Keratinocyte (primary cell): ENCODE results near the gene BPTF. TPM values are rescaled to one million over a fixed set of nuclear protein-coding genes. Genes with fewer than 3 reads are reported as not detected.
"Not testable (repeated sequence)": the region's sequence is repeated elsewhere in the genome, so short reads cannot be mapped to it uniquely, and the experiment has no call there.

Source experiments
- DNase-seq: peaks from one replicate; pipeline ENCODE4 v3.0.0-alpha.2; 2011; ENCODE audit warnings: low read depth, missing footprints, low spot score
- FAIRE-seq: peaks from 2 replicates; lab custom pipeline; 2011; peaks lifted over from hg19 to GRCh38; lab: Jason Lieb, UNC
- H2AFZ ChIP-seq: 2 replicates; pipeline ENCODE4 v1.6.0; 2012; ENCODE audit warnings: low read length, control low read depth, inconsistent platforms; ENCODE audit not compliant: control insufficient read depth
- H3K27ac ChIP-seq: 2 replicates; pipeline ENCODE4 v1.5.1; 2011; ENCODE audit warnings: low read length; ENCODE audit not compliant: control insufficient read depth, insufficient read depth
- H3K27me3 ChIP-seq: 3 replicates; pipeline ENCODE4 v1.6.0; 2011; ENCODE audit warnings: low read length; ENCODE audit not compliant: control insufficient read depth, insufficient read depth; ENCODE audit errors: extremely low read depth
- H3K36me3 ChIP-seq, 2 experiments: 2 replicates in 1 of 2; 3 replicates in 1 of 2; pipeline ENCODE4 v1.5.1; 2011; ENCODE audit warnings: low read length in 2 of 2, mild to moderate bottlenecking in 1 of 2; ENCODE audit not compliant: control insufficient read depth in 2 of 2, insufficient read depth in 2 of 2; ENCODE audit errors: extremely low read depth in 1 of 2
- H3K4me1 ChIP-seq: 3 replicates; pipeline ENCODE4 v1.5.1; 2011; ENCODE audit warnings: low read length; ENCODE audit not compliant: control insufficient read depth, insufficient read depth; ENCODE audit errors: extremely low read depth
- H3K4me2 ChIP-seq: 3 replicates; pipeline ENCODE4 v1.6.0; 2011; ENCODE audit warnings: low read depth, low read length; ENCODE audit not compliant: control insufficient read depth, insufficient read depth; ENCODE audit errors: extremely low read depth
- H3K4me3 ChIP-seq, 3 experiments: fragments of 200-600 bp in 1 of 3; sonication (generic) in 1 of 3; 2 replicates in 2 of 3; 3 replicates in 1 of 3; pipeline ENCODE4 v1.5.1; 2011 to 2016; ENCODE audit warnings: low read length in 3 of 3, mild to moderate bottlenecking in 3 of 3, control low read depth in 2 of 3, inconsistent platforms in 1 of 3, low read depth in 1 of 3, mixed read lengths in 1 of 3, mixed run types in 1 of 3, moderate library complexity in 1 of 3; ENCODE audit not compliant: control insufficient read depth in 2 of 3, insufficient read depth in 2 of 3; ENCODE audit errors: extremely low read depth in 1 of 3
- H3K79me2 ChIP-seq: 2 replicates; pipeline ENCODE4 v1.6.0; 2012; ENCODE audit warnings: low read length; ENCODE audit not compliant: control insufficient read depth, insufficient read depth
- H3K9ac ChIP-seq: 3 replicates; pipeline ENCODE4 v1.6.0; 2011; ENCODE audit warnings: low read length; ENCODE audit not compliant: control insufficient read depth, insufficient read depth; ENCODE audit errors: extremely low read depth
- H3K9me1 ChIP-seq: 3 replicates; pipeline ENCODE4 v1.6.0; 2011; ENCODE audit warnings: low read length; ENCODE audit not compliant: control insufficient read depth, insufficient read depth; ENCODE audit errors: extremely low read depth
- H3K9me3 ChIP-seq: 2 replicates; pipeline ENCODE4 v1.5.1; 2012; ENCODE audit warnings: low read depth, low read length; ENCODE audit not compliant: control insufficient read depth
- H4K20me1 ChIP-seq: 3 replicates; pipeline ENCODE4 v1.6.0; 2011; ENCODE audit warnings: low read length; ENCODE audit not compliant: control insufficient read depth, insufficient read depth; ENCODE audit errors: extremely low read depth
- EZH2 ChIP-seq: IDR thresholded peaks from one replicate; pipeline ENCODE4 v1.6.1; 2012; ENCODE audit warnings: inconsistent platforms, mild to moderate bottlenecking, low read length, moderate library complexity
- dilution Hi-C: fragments of 300-500 bp; cut with MboI; formaldehyde crosslinking; loops from one replicate; pipeline ENCODE4 v1.7.0; 2020; ENCODE audit warnings: low sequenced_read_pairs; ENCODE audit not compliant: extremely low pct_ligation_motif_present
- polyA plus RNA-seq, 5 experiments: library from polyadenylated mRNA; depleted of rRNA in 3 of 5; stranded (reverse) in 3 of 5; stranded (forward) in 1 of 5; unstranded in 1 of 5; fragments of >200 nt; gene quantifications; 1 replicate in 1 of 5; 2 replicates in 3 of 5; 3 replicates in 1 of 5; pipeline versions ENCODE4 v1.2.1 to v1.2.3, GENCODE V29; 2011 to 2012; ENCODE audit warnings: missing spikeins in 2 of 5, low read depth in 1 of 5, low replicate concordance in 1 of 5
- TF ChIP-seq, protein P1 (sequence below), 3 experiments: IDR thresholded peaks in 1 of 3; conservative IDR thresholded peaks in 1 of 3; optimal IDR thresholded peaks in 1 of 3; 2 replicates in 2 of 3; 3 replicates in 1 of 3; pipeline versions ENCODE3 to v1.5.1; 2011; ENCODE audit warnings: low read length in 3 of 3, mild to moderate bottlenecking in 3 of 3, moderate library complexity in 2 of 3, control low read depth in 1 of 3, inconsistent platforms in 1 of 3; ENCODE audit not compliant: insufficient read depth in 2 of 3; ENCODE audit errors: extremely low read depth in 1 of 3

Gene BPTF
- polyA plus RNA-seq, 1 donor (not counting 4 experiments of a cell fraction or from before 2014, with no cell fraction given): 28.3 TPM

DNA sequence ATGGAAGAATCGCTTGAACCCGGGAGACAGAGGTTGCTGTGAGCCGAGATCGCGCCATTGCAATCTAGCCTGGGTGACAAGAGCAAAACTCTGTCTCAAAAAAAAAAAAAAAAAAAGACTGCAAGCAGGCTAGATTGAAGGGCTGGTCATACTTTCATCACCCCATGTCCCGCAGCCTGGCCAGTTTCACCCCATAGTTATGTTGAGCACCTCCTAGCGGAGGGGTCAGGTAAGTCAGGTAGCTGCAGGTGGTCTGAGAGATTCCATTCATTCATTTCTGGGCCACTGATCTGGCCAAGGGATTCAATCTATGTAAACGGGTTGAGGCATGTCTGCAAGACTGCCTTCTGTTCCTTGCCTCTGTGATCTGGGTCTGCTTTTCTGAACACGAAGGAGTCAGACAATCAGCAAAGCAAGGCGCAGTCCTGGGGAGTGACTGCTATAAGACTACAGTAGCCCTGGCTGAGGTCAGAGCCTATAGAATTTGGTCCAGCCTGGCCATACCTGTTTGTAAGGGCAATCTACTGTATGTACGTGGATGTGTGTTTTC is 23.6 kb upstream of the BPTF start:
- H3K27me3 ChIP-seq: no peaks in the 10 kb centered on the region
- no peaks in the 10 kb centered on the region for H3K9me3 ChIP-seq
- no peak overlapping the region for H3K4me3 ChIP-seq
- no peak for TF ChIP-seq EZH2
- TF ChIP-seq, protein P1, sequence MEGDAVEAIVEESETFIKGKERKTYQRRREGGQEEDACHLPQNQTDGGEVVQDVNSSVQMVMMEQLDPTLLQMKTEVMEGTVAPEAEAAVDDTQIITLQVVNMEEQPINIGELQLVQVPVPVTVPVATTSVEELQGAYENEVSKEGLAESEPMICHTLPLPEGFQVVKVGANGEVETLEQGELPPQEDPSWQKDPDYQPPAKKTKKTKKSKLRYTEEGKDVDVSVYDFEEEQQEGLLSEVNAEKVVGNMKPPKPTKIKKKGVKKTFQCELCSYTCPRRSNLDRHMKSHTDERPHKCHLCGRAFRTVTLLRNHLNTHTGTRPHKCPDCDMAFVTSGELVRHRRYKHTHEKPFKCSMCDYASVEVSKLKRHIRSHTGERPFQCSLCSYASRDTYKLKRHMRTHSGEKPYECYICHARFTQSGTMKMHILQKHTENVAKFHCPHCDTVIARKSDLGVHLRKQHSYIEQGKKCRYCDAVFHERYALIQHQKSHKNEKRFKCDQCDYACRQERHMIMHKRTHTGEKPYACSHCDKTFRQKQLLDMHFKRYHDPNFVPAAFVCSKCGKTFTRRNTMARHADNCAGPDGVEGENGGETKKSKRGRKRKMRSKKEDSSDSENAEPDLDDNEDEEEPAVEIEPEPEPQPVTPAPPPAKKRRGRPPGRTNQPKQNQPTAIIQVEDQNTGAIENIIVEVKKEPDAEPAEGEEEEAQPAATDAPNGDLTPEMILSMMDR (optimal IDR thresholded peaks at IDR 0.05 in 1 of 3, IDR thresholded peaks at IDR 0.05 in 1 of 3, conservative IDR thresholded peaks at IDR 0.05 in 1 of 3; ENCODE audit: extremely low read depth in 1 of 3, insufficient read depth in 2 of 3, low read length in 3 of 3): peak in 1 of 3 experiments; percentile 45
- H3K9me1 ChIP-seq: no peaks in the 10 kb centered on the region
- peak overlapping the region; percentile 74 for H2AFZ ChIP-seq
- H3K79me2 ChIP-seq: no peaks in the 10 kb centered on the region
- H3K9ac ChIP-seq: no peak overlapping the region
- no peaks in the 10 kb centered on the region for H3K4me1 ChIP-seq
- FAIRE-seq: no peak
- dilution Hi-C loops: no loop called here
- H3K27ac ChIP-seq: no peak overlapping the region
- DNase-seq: no peak
- H4K20me1 ChIP-seq: no peaks in the 10 kb centered on the region
- H3K4me2 ChIP-seq: no peak overlapping the region
- no peaks in the 10 kb centered on the region for H3K36me3 ChIP-seq

DNA sequence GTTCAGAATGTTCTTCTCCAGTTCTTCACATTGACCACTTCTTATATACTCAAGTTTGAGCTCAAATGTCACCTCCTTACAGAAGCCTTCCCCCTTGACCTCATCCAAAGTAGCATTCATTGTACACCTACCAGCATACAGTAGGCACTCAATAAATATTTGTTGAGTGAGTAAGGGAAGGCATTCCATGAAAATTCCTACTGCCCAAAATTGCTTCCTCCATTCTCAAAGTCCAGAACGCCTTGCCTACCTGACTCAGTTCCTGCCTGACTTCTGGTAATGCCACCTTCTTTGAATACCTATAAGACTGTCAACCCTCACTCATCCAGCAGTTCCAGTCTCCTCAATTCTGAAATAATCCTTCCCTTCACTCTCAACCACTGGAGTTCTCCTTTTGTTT is 14.8 kb upstream of the BPTF start:
- TF ChIP-seq EZH2: no peak
- TF ChIP-seq, protein P1 (optimal IDR thresholded peaks at IDR 0.05 in 1 of 3, IDR thresholded peaks at IDR 0.05 in 1 of 3, conservative IDR thresholded peaks at IDR 0.05 in 1 of 3; ENCODE audit: extremely low read depth in 1 of 3, insufficient read depth in 2 of 3, low read length in 3 of 3): no peak
- no peak overlapping the region for H3K27ac ChIP-seq
- H4K20me1 ChIP-seq: no peaks in the 10 kb centered on the region
- no peaks in the 10 kb centered on the region for H3K9me3 ChIP-seq
- H3K36me3 ChIP-seq: no peaks in the 10 kb centered on the region
- H3K4me2 ChIP-seq: no peak overlapping the region
- FAIRE-seq (no peak), DNase-seq (no peak)
- H2AFZ ChIP-seq: no peak overlapping the region
- dilution Hi-C loops: no loop called here
- no peaks in the 10 kb centered on the region for H3K27me3 ChIP-seq
- no peaks in the 10 kb centered on the region for H3K79me2 ChIP-seq
- no peaks in the 10 kb centered on the region for H3K9me1 ChIP-seq
- H3K9ac ChIP-seq: no peak overlapping the region
- no peak overlapping the region for H3K4me3 ChIP-seq
- peaks cover 3% of the 10 kb centered on the region for H3K4me1 ChIP-seq

DNA sequence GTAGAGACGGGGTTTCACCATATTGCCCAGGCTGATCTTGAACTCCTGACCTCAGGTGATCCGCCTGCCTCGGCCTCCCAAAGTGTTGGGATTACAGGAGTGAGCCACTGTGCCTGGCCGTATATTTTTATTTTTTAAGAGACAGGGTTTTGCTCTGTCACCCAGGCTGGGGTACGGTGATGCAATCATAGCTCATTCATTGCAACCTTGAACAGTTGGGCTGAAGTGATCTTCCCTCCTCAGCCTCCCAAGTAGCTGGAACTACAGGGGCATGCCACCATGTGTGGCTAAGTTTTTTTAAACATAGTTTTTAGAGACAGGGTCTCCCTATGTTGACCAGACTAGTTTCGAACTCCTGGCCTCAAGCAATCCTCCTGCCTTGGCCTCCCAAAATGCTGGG is 12.9 kb upstream of the BPTF start:
- H4K20me1 ChIP-seq, H3K27me3 ChIP-seq, H2AFZ ChIP-seq, H3K9me3 ChIP-seq, H3K4me3 ChIP-seq, H3K79me2 ChIP-seq, H3K36me3 ChIP-seq, FAIRE-seq, H3K4me2 ChIP-seq, H3K27ac ChIP-seq, H3K9me1 ChIP-seq, H3K4me1 ChIP-seq, DNase-seq, H3K9ac ChIP-seq, dilution Hi-C loops: not testable (repeated sequence)
